Astrocyte of the cerebellum (primary cell): ENCODE data around the gene SEC23A.
"Not testable (repeated sequence)": the region's sequence is repeated elsewhere in the genome, so short reads cannot be mapped to it uniquely, and the experiment has no call there.

Source experiments
- DNase-seq: peaks from one replicate; pipeline ENCODE4 v3.0.0-alpha.2; 2011; ENCODE audit warnings: low read depth
- H3K4me3 ChIP-seq: 2 replicates; pipeline ENCODE4 v1.5.1; 2011; ENCODE audit warnings: mild to moderate bottlenecking, low read depth, low read length, moderate library complexity
- CTCF ChIP-seq: IDR thresholded peaks from 2 replicates; pipeline ENCODE4 v1.5.1; 2012; ENCODE audit warnings: low read length, low read depth, moderate library complexity, mild to moderate bottlenecking; ENCODE audit errors: missing control alignments
- in situ Hi-C: cut with HindIII; loops from 2 replicates; pipeline ENCODE4 v1.10.0; 2017; ENCODE audit warnings: low sequenced_read_pairs

Gene SEC23A

GRCh38 chr14:39102265-39102968 lies 618 bp downstream of the SEC23A start:
- in situ Hi-C loops, result no loop called here
- H3K4me3 ChIP-seq, result peak overlapping the region; percentile 80
- no peak for DNase-seq
- TF ChIP-seq CTCF, result no peak

GRCh38 chr14:39099748-39100147 lies 3.3 kb downstream of the SEC23A start:
- DNase-seq, result no peak
- TF ChIP-seq CTCF, result no peak
- in situ Hi-C loops, result no loop called here
- H3K4me3 ChIP-seq, result no peak overlapping the region

GRCh38 chr14:39099215-39099614 lies 3.8 kb downstream of the SEC23A start:
- H3K4me3 ChIP-seq, DNase-seq, in situ Hi-C loops: not testable (repeated sequence)

GRCh38 chr14:39097159-39097558 lies 5.9 kb downstream of the SEC23A start:
- no peak for TF ChIP-seq CTCF
- in situ Hi-C loops, result no loop called here
- H3K4me3 ChIP-seq, result no peak overlapping the region
- no peak for DNase-seq

- in situ Hi-C loops, result no loop called here
- no peak overlapping the region for H3K4me3 ChIP-seq
- DNase-seq, result no peak
- TF ChIP-seq CTCF, result no peak
These were observed 8.5 kb downstream of the SEC23A start for GRCh38 chr14:39094515-39094914.

- no peak for TF ChIP-seq CTCF
- in situ Hi-C loops, result no loop called here
- H3K4me3 ChIP-seq, result no peak overlapping the region
- DNase-seq, result no peak
These were observed 11.3 kb downstream of the SEC23A start for GRCh38 chr14:39091716-39092115.

- DNase-seq, result no peak
- in situ Hi-C loops, result no loop called here
- TF ChIP-seq CTCF, result no peak
- H3K4me3 ChIP-seq, result no peak overlapping the region
These were observed 12.4 kb downstream of the SEC23A start for GRCh38 chr14:39090548-39091111.
